Heart right ventricle (tissue), 16 donors: Measurements from ENCODE around the gene SLC6A6. TPM values are rescaled to one million over a fixed set of nuclear protein-coding genes. Genes with fewer than 3 reads are reported as not detected.

Source experiments
- ATAC-seq, 8 donors: fragments of 200-7000 bp; cut with Tn5 transposase; one replicate each; pipeline ENCODE4 v1.9.1; 2020; ENCODE audit warnings: mild to moderate bottlenecking in 8 of 8, moderate library complexity in 8 of 8, moderate number of reproducible peaks in 1 of 8
- DNase-seq, 2 donors: peaks; one replicate each; pipeline ENCODE4 v3.0.0-alpha.2; 2020
- H3K27ac ChIP-seq, 10 donors: fragments of 200-600 bp; sonication (generic) in 2 of 10; one replicate each; pipeline versions ENCODE4 v1.5.0 to v1.8.0; 2020 to 2022; ENCODE audit warnings: mild to moderate bottlenecking in 3 of 10
- H3K27me3 ChIP-seq, 7 donors: fragments of 200-600 bp; one replicate each; pipeline ENCODE4 v1.8.0; 2021 to 2022; ENCODE audit warnings: mild to moderate bottlenecking in 2 of 7
- H3K36me3 ChIP-seq, 9 donors: fragments of 200-600 bp; sonication (generic) in 1 of 9; one replicate each; pipeline versions ENCODE4 v1.5.0 to v1.8.0; 2020 to 2022; ENCODE audit warnings: mild to moderate bottlenecking in 2 of 9
- H3K4me1 ChIP-seq, 9 donors: fragments of 200-600 bp; sonication (generic) in 1 of 9; one replicate each; pipeline versions ENCODE4 v1.5.0 to v1.8.0; 2020 to 2022; ENCODE audit warnings: mild to moderate bottlenecking in 4 of 9
- H3K4me3 ChIP-seq, 10 donors: fragments of 200-600 bp; sonication (generic) in 2 of 10; one replicate each; pipeline versions ENCODE4 v1.5.0 to v1.8.0; 2020 to 2022; ENCODE audit warnings: mild to moderate bottlenecking in 7 of 10, moderate library complexity in 2 of 10
- H3K9me3 ChIP-seq, 11 donors: fragments of 200-600 bp in 10 of 11; sonication (generic) in 2 of 11; one replicate each; pipeline versions ENCODE4 v1.5.0 to v1.8.0; 2013 to 2022; ENCODE audit warnings: mild to moderate bottlenecking in 2 of 11, control low read depth in 1 of 11, moderate library complexity in 1 of 11
- WGBS, 2 donors: extraction: QIAGEN DNeasy Blood & Tissue Kit; methylation state at CpG; one replicate each; pipeline ENCODE4 v1.1.7; 2013; ENCODE audit warnings: inconsistent platforms in 1 of 2; 5-methylcytosine and 5-hydroxymethylcytosine counted together
- intact Hi-C, 10 donors: fragments of 100-400 bp; cut with DNase I; formaldehyde crosslinking; loops; one replicate each; pipeline versions ENCODE4 v1.11.1 to v1.14.2; 2022
- polyA plus RNA-seq, 2 donors: library from polyadenylated mRNA; stranded (reverse); fragments of 200-250 nt; gene quantifications; one replicate each; pipeline ENCODE4 v1.2.3, GENCODE V29; 2013
- total RNA-seq, 10 donors: library from RNA; stranded (reverse); fragmentation: NEBNext Ultra II Directional in 3 of 10; extraction: Animal tissue kit (Norgen Biotek cat#: 25700) in 3 of 10; gene quantifications; one replicate each; pipeline versions ENCODE4 v1.2.1 to v1.2.4, GENCODE V29; 2021 to 2023
- TF ChIP-seq, protein P1 (sequence below), 9 donors: fragments of 200-600 bp; sonication (generic) in 2 of 9; IDR thresholded peaks; one replicate each; pipeline versions ENCODE4 v1.5.0 to v1.8.0; 2021 to 2022; ENCODE audit warnings: antibody characterized with exemption in 9 of 9, mild to moderate bottlenecking in 5 of 9, moderate library complexity in 1 of 9
- donor health status: Arrhythmogenic right ventricular cardiomyopathy.
- donor health status: ischemic (EF 13 %, LVEDD 7.1; RV severe dilation, severe dysfunction).
- donor health status: healthy with polysubstance abuse.
- donor health status: DM: no; HTN: yes; CAD: no.
- donor health status: DM: no; HTN: no; CAD: no.
- donor health status: ischemic (EF 25% LVEDD 6.9; RV normal size, moderate dysfunction).
- donor health status: ischemic (EF 25% LVEDD 5.7; RV mildly dilated, moderate dysfunction).
- donor health status: healthy.
- donor health status: DM: yes; HTN: yes; CAD: no.
- donor health status: Ischemic cardiomyopathy.
- donor health status: ischemic (EF 35%, LVEDD 5.7; RV mildly dilated, moderate dysfunction).
- donor health status: nonischemic (EF 11% LVEDD 7.7; RV severe dilation, severe dysfunction).
- donor health status: DM: yes; HTN: yes; CAD: no.
- donor health status: PGD.
- donor health status: ischemic (EF 29% LVEDD 5.4; RV normal size, mild dysfunction).
- donor health status: nonischemic (EF 23%, LVEDD 6.1; RV moderate dilation, normal function).

Gene SLC6A6
- total and polyA plus RNA-seq, 12 donors, result 7.7 to 68.7 (median 44.0) TPM

DNA sequence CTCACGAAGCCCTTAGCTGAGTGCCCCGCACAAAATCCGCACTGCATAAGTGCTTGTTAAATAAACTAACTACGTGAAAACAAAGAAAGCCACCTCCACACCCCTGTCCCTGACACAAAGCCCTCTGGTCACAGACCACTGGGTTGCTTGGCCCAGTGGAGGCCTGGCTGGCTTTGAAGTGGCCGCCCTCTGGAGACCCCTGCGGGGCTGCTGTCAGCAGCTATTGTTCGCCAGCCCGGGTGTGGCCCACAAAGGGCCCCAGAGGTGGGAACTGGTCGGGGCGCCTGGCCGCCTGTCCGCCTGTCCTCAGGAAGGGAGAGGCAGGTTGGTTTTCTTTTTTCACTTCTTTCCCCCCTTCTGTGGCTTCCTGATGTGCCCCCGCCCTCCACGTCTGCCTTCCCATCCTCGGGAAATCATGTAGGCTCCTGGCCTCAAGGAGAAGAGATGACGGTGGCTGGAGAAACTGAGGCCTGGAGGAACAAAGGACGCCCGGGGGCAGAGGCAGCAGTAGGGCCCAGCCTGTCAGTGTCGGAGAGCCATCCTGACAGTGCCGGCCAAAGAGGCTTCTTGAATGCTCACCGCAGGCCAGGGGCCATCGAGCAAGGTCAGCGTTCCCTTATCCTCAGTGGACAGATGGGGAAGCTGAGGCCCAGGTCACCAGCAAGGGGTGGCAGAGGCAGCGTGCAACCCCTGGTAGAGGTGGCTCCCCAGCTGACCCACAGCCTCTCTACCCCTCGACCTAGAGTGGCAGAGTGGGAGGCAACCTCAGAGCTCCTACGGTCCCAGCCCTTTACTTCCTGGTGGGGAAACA, 61.1 kb downstream of the SLC6A6 start:
- peaks cover 0 to 100% (median 10%) of the 10 kb centered on the region in 9 donors for H3K36me3 ChIP-seq
- intact Hi-C loops, result loop anchor here in 7 of 10 donors (5.0 to 10.0 kb wide), 4 partner anchors 61 to 809 kb away; partner anchors contain the start of gene SLC6A6 (in 2 of the 7)
- no peak overlapping the region for H3K27ac ChIP-seq
- WGBS, 2 donors, result 85 to 87% methylated on average over 24 to 26 of the region's 26 CpGs
- no peaks in the 10 kb centered on the region for H3K9me3 ChIP-seq
- TF ChIP-seq, protein P1, sequence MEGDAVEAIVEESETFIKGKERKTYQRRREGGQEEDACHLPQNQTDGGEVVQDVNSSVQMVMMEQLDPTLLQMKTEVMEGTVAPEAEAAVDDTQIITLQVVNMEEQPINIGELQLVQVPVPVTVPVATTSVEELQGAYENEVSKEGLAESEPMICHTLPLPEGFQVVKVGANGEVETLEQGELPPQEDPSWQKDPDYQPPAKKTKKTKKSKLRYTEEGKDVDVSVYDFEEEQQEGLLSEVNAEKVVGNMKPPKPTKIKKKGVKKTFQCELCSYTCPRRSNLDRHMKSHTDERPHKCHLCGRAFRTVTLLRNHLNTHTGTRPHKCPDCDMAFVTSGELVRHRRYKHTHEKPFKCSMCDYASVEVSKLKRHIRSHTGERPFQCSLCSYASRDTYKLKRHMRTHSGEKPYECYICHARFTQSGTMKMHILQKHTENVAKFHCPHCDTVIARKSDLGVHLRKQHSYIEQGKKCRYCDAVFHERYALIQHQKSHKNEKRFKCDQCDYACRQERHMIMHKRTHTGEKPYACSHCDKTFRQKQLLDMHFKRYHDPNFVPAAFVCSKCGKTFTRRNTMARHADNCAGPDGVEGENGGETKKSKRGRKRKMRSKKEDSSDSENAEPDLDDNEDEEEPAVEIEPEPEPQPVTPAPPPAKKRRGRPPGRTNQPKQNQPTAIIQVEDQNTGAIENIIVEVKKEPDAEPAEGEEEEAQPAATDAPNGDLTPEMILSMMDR (IDR thresholded peaks at IDR 0.05), result no peak
- ATAC-seq (no peak), DNase-seq (no peak)
- H3K4me1 ChIP-seq, result peaks cover 0 to 50% (median 25%) of the 10 kb centered on the region in 9 donors
- H3K4me3 ChIP-seq, result no peak overlapping the region
- peaks cover 0 to 36% (median 4%) of the 10 kb centered on the region in 7 donors for H3K27me3 ChIP-seq

DNA sequence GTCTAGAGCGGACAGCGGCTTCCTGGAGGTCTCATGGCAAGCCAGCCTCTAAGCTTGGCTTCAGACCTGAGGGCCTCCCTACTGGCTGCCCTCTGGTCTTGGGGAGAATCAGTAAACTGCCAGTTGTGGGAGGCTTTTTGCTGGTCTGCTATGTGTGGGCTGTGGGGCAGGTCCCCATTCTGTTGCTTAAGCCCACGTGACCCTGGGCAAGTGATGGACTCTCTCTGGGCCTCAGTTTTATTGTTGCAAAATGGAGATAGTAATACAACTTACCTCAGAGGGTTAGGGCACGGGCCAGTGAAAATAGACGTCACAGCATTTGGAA, 61.7 kb downstream of the SLC6A6 start:
- no peak overlapping the region for H3K4me3 ChIP-seq
- peaks cover 0 to 35% (median 4%) of the 10 kb centered on the region in 7 donors for H3K27me3 ChIP-seq
- no peak overlapping the region for H3K27ac ChIP-seq
- 86 to 97% methylated on average over 5 of the region's 5 CpGs for WGBS, 2 donors
- no peak for DNase-seq
- ATAC-seq, result no peak
- TF ChIP-seq, protein P1 (IDR thresholded peaks at IDR 0.05), result no peak
- peaks cover 0 to 100% (median 10%) of the 10 kb centered on the region in 9 donors for H3K36me3 ChIP-seq
- intact Hi-C loops, result loop anchor here in 7 of 10 donors (5.0 to 10.0 kb wide), 4 partner anchors 62 to 809 kb away; partner anchors contain the start of gene SLC6A6 (in 2 of the 7)
- H3K4me1 ChIP-seq, result peaks cover 0 to 50% (median 24%) of the 10 kb centered on the region in 9 donors
- no peaks in the 10 kb centered on the region for H3K9me3 ChIP-seq

DNA sequence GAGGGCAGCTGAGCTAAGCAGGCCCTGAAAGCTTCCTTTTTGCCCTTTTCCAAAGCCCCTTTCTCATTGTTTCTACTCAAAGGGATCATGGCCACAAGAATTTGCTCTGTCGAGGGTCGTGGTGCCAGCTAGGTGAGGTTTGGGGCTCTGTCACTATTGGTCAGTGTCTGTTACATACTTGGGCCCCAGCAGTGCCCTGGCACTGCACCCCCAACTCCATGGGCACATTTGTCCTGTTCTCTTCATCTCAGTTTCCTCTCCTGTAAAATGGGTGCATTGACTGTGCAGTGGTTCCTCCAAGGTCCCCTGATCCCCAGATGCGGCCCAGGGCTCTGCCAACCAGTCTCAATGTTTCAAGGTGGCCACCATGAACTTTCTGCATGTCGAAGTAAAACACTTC, 62.1 kb downstream of the SLC6A6 start:
- no peak for ATAC-seq
- 97 to 100% methylated on average over 4 of the region's 4 CpGs for whole genome bisulfite sequencing, 2 donors
- intact Hi-C loops, result loop anchor here in 7 of 10 donors (5.0 to 10.0 kb wide), 4 partner anchors 62 to 810 kb away; partner anchors contain the start of gene SLC6A6 (in 2 of the 7)
- H3K27ac ChIP-seq, result no peak overlapping the region
- peaks cover 0 to 50% (median 23%) of the 10 kb centered on the region in 9 donors for H3K4me1 ChIP-seq
- peaks cover 0 to 100% (median 10%) of the 10 kb centered on the region in 9 donors for H3K36me3 ChIP-seq
- TF ChIP-seq, protein P1 (IDR thresholded peaks at IDR 0.05), result no peak
- DNase-seq, result no peak
- H3K27me3 ChIP-seq, result peaks cover 0 to 31% (median under 1%) of the 10 kb centered on the region in 7 donors
- H3K4me3 ChIP-seq, result no peak overlapping the region
- no peaks in the 10 kb centered on the region for H3K9me3 ChIP-seq

DNA sequence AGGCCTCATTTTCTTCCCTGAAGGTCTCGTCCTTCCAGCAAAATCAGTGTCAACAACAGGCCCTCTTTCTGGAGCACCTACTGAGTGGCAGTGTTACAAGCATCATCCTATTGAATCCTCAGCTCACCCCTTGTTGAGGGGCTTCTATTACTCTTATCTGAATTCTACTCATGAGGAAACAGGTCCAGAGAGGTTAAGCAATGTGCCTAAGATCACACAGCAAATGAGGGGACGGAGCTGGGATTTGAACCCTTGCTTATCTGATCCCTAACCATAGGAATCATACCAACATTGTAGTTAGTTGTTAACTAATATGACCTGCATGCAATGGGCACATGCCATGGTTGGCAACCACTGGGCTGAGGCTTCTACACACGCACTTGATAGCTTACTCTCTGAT, 63.0 kb downstream of the SLC6A6 start:
- WGBS, 2 donors, result 93 to 98% methylated on average over 3 of the region's 3 CpGs
- H3K9me3 ChIP-seq, result no peaks in the 10 kb centered on the region
- H3K27ac ChIP-seq, result no peak overlapping the region
- peaks cover 0 to 100% (median 10%) of the 10 kb centered on the region in 9 donors for H3K36me3 ChIP-seq
- TF ChIP-seq, protein P1 (IDR thresholded peaks at IDR 0.05), result no peak
- H3K4me1 ChIP-seq, result peaks cover 0 to 41% (median 18%) of the 10 kb centered on the region in 9 donors
- ATAC-seq (no peak), DNase-seq (no peak)
- H3K27me3 ChIP-seq, result peaks cover 0 to 29% (median 0%) of the 10 kb centered on the region in 7 donors
- intact Hi-C loops, result loop anchor here in 9 of 10 donors (5.0 to 10.0 kb wide), 7 partner anchors 63 to 811 kb away; partner anchors contain the start of gene SLC6A6 (in 3 of the 9)
- no peak overlapping the region for H3K4me3 ChIP-seq
